H1 (cell line): ENCODE data around the gene PPARD. TPM values are rescaled to one million over a fixed set of nuclear protein-coding genes. Genes with fewer than 3 reads are reported as not detected.

Experiments used
- CTCF ChIA-PET: fragments of 300-600 bp; sonication (Branson Sonifier 250); formaldehyde crosslinking; loops from one replicate; lab custom pipeline; 2021; ENCODE audit not compliant: partially characterized antibody; lab: Charles Lee
- POLR2A ChIA-PET: fragments of 300-600 bp; sonication (Branson Sonifier 250); formaldehyde crosslinking; loops from one replicate; lab custom pipeline; 2021; ENCODE audit warnings: inconsistent platforms; ENCODE audit not compliant: partially characterized antibody; lab: Charles Lee
- DNase-seq, 2 experiments: peaks; one replicate each; pipeline versions ENCODE4 v3.0.0 to v3.0.0-alpha.2; 2010 to 2022; ENCODE audit warnings: low spot score in 2 of 2, low read depth in 1 of 2, mixed read lengths in 1 of 2
- FAIRE-seq: peaks from 2 replicates; lab custom pipeline; 2011; peaks lifted over from hg19 to GRCh38; lab: Jason Lieb, UNC
- H2AFZ ChIP-seq: 2 replicates; pipeline ENCODE4 v1.8.1; 2012; ENCODE audit warnings: low read length, inconsistent platforms
- H2AK5ac ChIP-seq: 2 replicates; pipeline ENCODE4 v1.6.1; 2013; ENCODE audit warnings: low read depth, low read length
- H2BK120ac ChIP-seq: replicated peaks from 2 replicates; pipeline ENCODE3; 2013; ENCODE audit warnings: low read depth, low read length, inconsistent platforms
- H2BK12ac ChIP-seq: 2 replicates; pipeline ENCODE4 v1.6.1; 2013; ENCODE audit warnings: low read depth, low read length
- H2BK15ac ChIP-seq: 2 replicates; pipeline ENCODE4 v1.6.1; 2013; ENCODE audit warnings: low read length
- H2BK20ac ChIP-seq: 2 replicates; pipeline ENCODE4 v1.6.1; 2013; ENCODE audit warnings: low read length
- H2BK5ac ChIP-seq: 2 replicates; pipeline ENCODE4 v1.6.1; 2013; ENCODE audit warnings: low read depth, low read length
- H3K14ac ChIP-seq: 2 replicates; pipeline ENCODE4 v1.6.1; 2013; ENCODE audit warnings: inconsistent platforms; ENCODE audit not compliant: insufficient read length
- H3K18ac ChIP-seq: 2 replicates; pipeline ENCODE4 v1.6.1; 2013; ENCODE audit warnings: low read length; ENCODE audit errors: extremely low read depth
- H3K23ac ChIP-seq: 2 replicates; pipeline ENCODE4 v1.6.1; 2013; ENCODE audit warnings: inconsistent platforms; ENCODE audit not compliant: insufficient read length
- H3K23me2 ChIP-seq: 2 replicates; pipeline ENCODE4 v1.6.1; 2013; ENCODE audit warnings: low read depth, low read length
- H3K27ac ChIP-seq: 2 replicates; pipeline ENCODE4 v1.6.1; 2011; ENCODE audit warnings: low read depth, low read length, inconsistent platforms
- H3K27me3 ChIP-seq, 4 experiments: replicated peaks in 1 of 4; 1 replicate in 1 of 4; 2 replicates in 3 of 4; pipeline versions ENCODE4 v1.6.1 to v1.8.1; 2011 to 2013; ENCODE audit warnings: low read length in 3 of 4, mild to moderate bottlenecking in 3 of 4, inconsistent platforms in 2 of 4, mixed read lengths in 2 of 4, moderate library complexity in 1 of 4; ENCODE audit not compliant: control insufficient read depth in 3 of 4, insufficient read depth in 3 of 4; ENCODE audit errors: extremely low read depth in 1 of 4
- H3K36me3 ChIP-seq, 4 experiments: 2 replicates each; pipeline versions ENCODE4 v1.6.1 to v1.8.1; 2011 to 2013; ENCODE audit warnings: mild to moderate bottlenecking in 4 of 4, low read length in 3 of 4, moderate library complexity in 2 of 4, control low read depth in 1 of 4, inconsistent platforms in 1 of 4; ENCODE audit not compliant: insufficient read depth in 4 of 4, control insufficient read depth in 2 of 4
- H3K4ac ChIP-seq: replicated peaks from 2 replicates; pipeline ENCODE3; 2013; ENCODE audit warnings: low read length, low read depth, mixed read lengths, inconsistent platforms; ENCODE audit not compliant: insufficient read length
- H3K4me1 ChIP-seq, 4 experiments: replicated peaks in 1 of 4; 1 replicate in 1 of 4; 2 replicates in 3 of 4; pipeline versions ENCODE4 v1.6.1 to v1.8.1; 2011 to 2013; ENCODE audit warnings: low read length in 3 of 4, inconsistent platforms in 2 of 4, mixed read lengths in 1 of 4; ENCODE audit not compliant: insufficient read depth in 4 of 4, control insufficient read depth in 3 of 4
- H3K4me2 ChIP-seq, 2 experiments: 2 replicates each; pipeline versions ENCODE4 v1.6.1 to v1.8.1; 2011 to 2013; ENCODE audit warnings: low read depth in 2 of 2, low read length in 2 of 2, control low read depth in 1 of 2, inconsistent platforms in 1 of 2, mild to moderate bottlenecking in 1 of 2; ENCODE audit not compliant: insufficient read depth in 1 of 2
- H3K4me3 ChIP-seq, 4 experiments: fragments of 200-600, 300-600 bp in 1 of 4; sonication (generic), shearing (Covaris generic), sonication (Bioruptor Twin) in 1 of 4; 2 replicates each; pipeline versions ENCODE4 v1.5.1 to v1.8.1; 2011 to 2016; ENCODE audit warnings: low read length in 4 of 4, low read depth in 3 of 4, control low read depth in 2 of 4, inconsistent platforms in 2 of 4, mild to moderate bottlenecking in 2 of 4, mixed read lengths in 1 of 4, moderate library complexity in 1 of 4; ENCODE audit not compliant: insufficient read depth in 2 of 4; ENCODE audit errors: extremely low read depth in 1 of 4
- H3K56ac ChIP-seq: replicated peaks from 2 replicates; pipeline ENCODE3; 2013; ENCODE audit warnings: low read depth, mild to moderate bottlenecking, mixed read lengths, low read length, inconsistent platforms; ENCODE audit not compliant: insufficient read length
- H3K79me1 ChIP-seq: 2 replicates; pipeline ENCODE4 v1.6.1; 2013; ENCODE audit warnings: low read depth, low read length, control low read depth
- H3K79me2 ChIP-seq, 2 experiments: 2 replicates each; pipeline versions ENCODE4 v1.6.1 to v1.8.1; 2012 to 2013; ENCODE audit warnings: low read length in 2 of 2, mild to moderate bottlenecking in 2 of 2, inconsistent platforms in 1 of 2; ENCODE audit not compliant: insufficient read depth in 2 of 2, control insufficient read depth in 1 of 2
- H3K9ac ChIP-seq, 4 experiments: replicated peaks in 1 of 4; 1 replicate in 1 of 4; 2 replicates in 3 of 4; pipeline versions ENCODE4 v1.6.1 to v1.8.1; 2011 to 2013; ENCODE audit warnings: low read depth in 3 of 4, low read length in 3 of 4, control low read depth in 2 of 4, mild to moderate bottlenecking in 2 of 4, moderate library complexity in 2 of 4, inconsistent platforms in 1 of 4; ENCODE audit errors: extremely low read depth in 1 of 4
- H3K9me3 ChIP-seq, 2 experiments: 2 replicates each; pipeline versions ENCODE4 v1.6.1 to v1.8.1; 2012 to 2013; ENCODE audit warnings: mild to moderate bottlenecking in 2 of 2, moderate library complexity in 2 of 2, control low read depth in 1 of 2, inconsistent platforms in 1 of 2, low read depth in 1 of 2, low read length in 1 of 2, mixed read lengths in 1 of 2; ENCODE audit not compliant: insufficient read depth in 2 of 2
- H4K20me1 ChIP-seq, 2 experiments: replicated peaks in 1 of 2; 2 replicates each; pipeline versions ENCODE3 to v1.8.1; 2011 to 2013; ENCODE audit warnings: inconsistent platforms in 2 of 2, low read length in 2 of 2, mild to moderate bottlenecking in 1 of 2; ENCODE audit not compliant: insufficient read depth in 2 of 2, control insufficient read depth in 1 of 2
- H4K5ac ChIP-seq: 2 replicates; pipeline ENCODE4 v1.6.1; 2013; ENCODE audit warnings: low read length, low read depth, mixed read lengths, inconsistent platforms; ENCODE audit not compliant: insufficient read length
- H4K8ac ChIP-seq: 2 replicates; pipeline ENCODE4 v1.8.0; 2013; ENCODE audit warnings: mild to moderate bottlenecking, moderate library complexity, low read length, inconsistent platforms; ENCODE audit not compliant: insufficient read depth; ENCODE audit errors: extremely low read depth
- H4K91ac ChIP-seq: replicated peaks from 2 replicates; pipeline ENCODE3; 2013; ENCODE audit warnings: low read length, mixed read lengths, inconsistent platforms; ENCODE audit not compliant: insufficient read length
- FOSL1 ChIP-seq: IDR thresholded peaks from 2 replicates; pipeline ENCODE4 v1.6.1; 2011; ENCODE audit warnings: mild to moderate bottlenecking, low read depth, low read length, moderate library complexity; ENCODE audit not compliant: insufficient read depth
- RAD21 ChIP-seq, 2 experiments: IDR thresholded peaks in 1 of 2; conservative IDR thresholded peaks in 1 of 2; 2 replicates each; pipeline ENCODE4 v1.6.1; 2011; ENCODE audit warnings: low read depth in 2 of 2, low read length in 2 of 2, improper control_type of control experiment in 1 of 2, inconsistent platforms in 1 of 2, mild to moderate bottlenecking in 1 of 2, moderate library complexity in 1 of 2
- TAF1 ChIP-seq: IDR thresholded peaks from 2 replicates; pipeline ENCODE4 v1.6.1; 2011; ENCODE audit warnings: mild to moderate bottlenecking, low read depth, low read length
- WGBS, 2 experiments: shearing (Covaris generic) in 1 of 2; methylation state at CpG; one replicate each; pipeline versions ENCODE4 v1.1.6 to v1.1.7; 2013 to 2015; ENCODE audit warnings: low lambda C conversion rate in 2 of 2, mixed read lengths in 2 of 2, inconsistent platforms in 1 of 2, low coverage in 1 of 2, missing lambda C conversion rate in 1 of 2; ENCODE audit not compliant: insufficient replicate concordance in 2 of 2, insufficient coverage in 1 of 2, insufficient read length in 1 of 2; ENCODE audit errors: extremely low coverage in 1 of 2, missing lambda C conversion rate in 1 of 2; 5-methylcytosine and 5-hydroxymethylcytosine counted together
- polyA plus RNA-seq, 7 experiments: library from polyadenylated mRNA; depleted of rRNA in 3 of 7; stranded (reverse) in 5 of 7; unstranded in 2 of 7; fragments of >200 nt in 5 of 7; fragments of 200-250 nt in 2 of 7; gene quantifications; 1 replicate in 5 of 7; 2 replicates in 1 of 7; 4 replicates in 1 of 7; pipeline versions ENCODE4 v1.2.1 to v1.2.3, GENCODE V29; 2011 to 2013; ENCODE audit warnings: missing spikeins in 2 of 7, mixed read lengths in 2 of 7
- total RNA-seq: library from RNA; stranded (reverse); fragmentation: NEBNext Ultra II Directional; extraction: Animal tissue kit (Norgen Biotek cat#: 25700); gene quantifications from 2 replicates; pipeline ENCODE4 v1.2.1, GENCODE V29; 2021

The PPARD gene
- total and polyA plus RNA-seq, 2 of the 8 experiments (the other 6 are each of a cell fraction or from before 2014, with no cell fraction given): 14.6 to 14.9 TPM

- Histone ChIP-seq H3K27ac (no peak overlapping the region), H2BK5ac (no peak overlapping the region; the same call in 1 of the 2 replicates), H2BK15ac (no peak overlapping the region), H3K36me3 (peaks cover 12 to 46% (median 17%) of the 10 kb centered on the region in 4 experiments; a peak in 6 of 8 replicates), H3K14ac (no peak overlapping the region), H3K9ac (no peak overlapping the region), H3K9me3 (no peaks in the 10 kb centered on the region), H3K56ac (no peak overlapping the region), H3K23ac (no peak overlapping the region), H3K79me1 (no peaks in the 10 kb centered on the region), H3K27me3 (no peaks in the 10 kb centered on the region; a peak in 1 of 7 replicates), H3K23me2 (no peaks in the 10 kb centered on the region), H3K79me2 (peaks cover 0 to 6% of the 10 kb centered on the region in 2 experiments; a peak in 1 of 4 replicates), H2AK5ac (no peak overlapping the region), H2BK120ac (no peak overlapping the region), H2BK20ac (no peak overlapping the region), H4K91ac (no peak overlapping the region), H2AFZ (no peak overlapping the region), H4K5ac (no peak overlapping the region), H3K4me2 (no peak overlapping the region), H2BK12ac (no peak overlapping the region), H3K4me1 (no peaks in the 10 kb centered on the region; a peak in 4 of 7 replicates), H3K4me3 (no peak overlapping the region), H4K20me1 (peaks cover 18 to 25% of the 10 kb centered on the region in 2 experiments), H3K18ac (no peak overlapping the region), H3K4ac (no peak overlapping the region), H4K8ac (peak overlapping the region; percentile 66; the same call in 1 of the 2 replicates)
- ChIA-PET POLR2A (interaction anchor here (0.6 to 37.6 kb wide), 7 partner anchors 2 to 275 kb away, joined by 3 to 1319 read pairs (median 4); partner anchors contain the start of genes FANCE, RPL10A and TEAD3), CTCF (interaction anchor here (1.2 to 2.5 kb wide), 2 partner anchors 15 to 21 kb away, joined by 4 to 6 read pairs; no protein-coding TSS in a partner anchor)
- WGBS, 2 experiments: 100% methylated on average over 4 of the region's 4 CpGs; no CpG with 5 or more reads in 1 of the 2 experiments
- TF ChIP-seq RAD21 (IDR thresholded peaks at IDR 0.05 in 1 of 2, conservative IDR thresholded peaks at IDR 0.05 in 1 of 2; ENCODE audit: low read depth in 2 of 2, low read length in 2 of 2): no peak
- TF ChIP-seq TAF1: no peak
- TF ChIP-seq FOSL1: no peak
- DNase-seq (peak in 1 of 2 experiments; percentile 50), FAIRE-seq (no peak)
Measured at GRCh38 chr6:35475573-35475972, 133.2 kb downstream of the PPARD start.
